ES-I3 (cell line): ENCODE results near the gene KIAA0513.
"Not testable (repeated sequence)": the region's sequence is repeated elsewhere in the genome, so short reads cannot be mapped to it uniquely, and the experiment has no call there.

ENCODE experiments used
- H3K36me3 ChIP-seq: 2 replicates; pipeline ENCODE4 v1.6.1; 2013; ENCODE audit warnings: mild to moderate bottlenecking, low read length, control low read depth, moderate library complexity; ENCODE audit not compliant: insufficient read depth
- H3K4me1 ChIP-seq: 2 replicates; pipeline ENCODE4 v1.6.1; 2013; ENCODE audit warnings: mild to moderate bottlenecking, control low read depth, low read length; ENCODE audit not compliant: insufficient read depth
- H3K9ac ChIP-seq: 2 replicates; pipeline ENCODE4 v1.6.1; 2013; ENCODE audit warnings: low read depth, mild to moderate bottlenecking, low read length, moderate library complexity
- H3K9me3 ChIP-seq: 2 replicates; pipeline ENCODE4 v1.6.1; 2013; ENCODE audit warnings: mild to moderate bottlenecking, low read length, moderate library complexity; ENCODE audit not compliant: control insufficient read depth, insufficient read depth

Gene KIAA0513

GRCh38 chr16:85046472-85046916 is 18.9 kb downstream of the KIAA0513 start:
- Histone ChIP-seq H3K4me1 (no peaks in the 10 kb centered on the region; the same call in 1 of the 2 replicates), H3K9ac (no peak overlapping the region), H3K36me3 (no peaks in the 10 kb centered on the region), H3K9me3 (no peaks in the 10 kb centered on the region)

- Histone ChIP-seq H3K9me3 (no peaks in the 10 kb centered on the region), H3K4me1 (no peaks in the 10 kb centered on the region; the same call in 1 of the 2 replicates), H3K36me3 (no peaks in the 10 kb centered on the region), H3K9ac (no peak overlapping the region)
Measured at GRCh38 chr16:85046931-85047866, 19.6 kb downstream of the KIAA0513 start.

- H3K9me3 ChIP-seq, result no peaks in the 10 kb centered on the region
Measured at GRCh38 chr16:85047867-85048455, 20.4 kb downstream of the KIAA0513 start.

GRCh38 chr16:85048921-85049562 is 21.4 kb downstream of the KIAA0513 start:
- Histone ChIP-seq H3K9me3 (no peaks in the 10 kb centered on the region), H3K36me3 (no peaks in the 10 kb centered on the region), H3K9ac (no peak overlapping the region), H3K4me1 (no peaks in the 10 kb centered on the region; the same call in 1 of the 2 replicates)

More at GRCh38 chr16:85047867-85048455, 20.4 kb downstream of the KIAA0513 start:
- H3K36me3 ChIP-seq, result no peaks in the 10 kb centered on the region
- no peaks in the 10 kb centered on the region; the same call in 1 of the 2 replicates for H3K4me1 ChIP-seq
- no peak overlapping the region for H3K9ac ChIP-seq

- H3K36me3 ChIP-seq, result no peaks in the 10 kb centered on the region
- no peaks in the 10 kb centered on the region for H3K9me3 ChIP-seq
- no peaks in the 10 kb centered on the region; the same call in 1 of the 2 replicates for H3K4me1 ChIP-seq
- H3K9ac ChIP-seq, result no peak overlapping the region
Measured at GRCh38 chr16:85049706-85050305, 22.2 kb downstream of the KIAA0513 start.

GRCh38 chr16:85051067-85051581 is 23.5 kb downstream of the KIAA0513 start:
- Histone ChIP-seq H3K9ac (no peak overlapping the region), H3K36me3 (no peaks in the 10 kb centered on the region), H3K9me3 (no peaks in the 10 kb centered on the region), H3K4me1 (no peaks in the 10 kb centered on the region; the same call in 1 of the 2 replicates)

GRCh38 chr16:85051683-85052082 is 24.1 kb downstream of the KIAA0513 start:
- Histone ChIP-seq H3K9me3 (no peaks in the 10 kb centered on the region), H3K4me1 (peaks cover 4% of the 10 kb centered on the region; the same call in 1 of the 2 replicates), H3K36me3 (no peaks in the 10 kb centered on the region), H3K9ac (no peak overlapping the region)

GRCh38 chr16:85052536-85052935 is 24.9 kb downstream of the KIAA0513 start:
- H3K36me3 ChIP-seq, result no peaks in the 10 kb centered on the region
- peaks cover 4% of the 10 kb centered on the region; the same call in 1 of the 2 replicates for H3K4me1 ChIP-seq
- no peak overlapping the region for H3K9ac ChIP-seq
- no peaks in the 10 kb centered on the region for H3K9me3 ChIP-seq

- H3K4me1 ChIP-seq, H3K9ac ChIP-seq, H3K36me3 ChIP-seq, H3K9me3 ChIP-seq: not testable (repeated sequence)
Measured at GRCh38 chr16:85054321-85054720, 26.7 kb downstream of the KIAA0513 start.

GRCh38 chr16:85054948-85055492 is 27.4 kb downstream of the KIAA0513 start:
- Histone ChIP-seq H3K36me3 (no peaks in the 10 kb centered on the region), H3K4me1 (peaks cover 4% of the 10 kb centered on the region; the same call in 1 of the 2 replicates), H3K9me3 (no peaks in the 10 kb centered on the region), H3K9ac (no peak overlapping the region)

- Histone ChIP-seq H3K9ac (no peak overlapping the region), H3K9me3 (no peaks in the 10 kb centered on the region), H3K36me3 (no peaks in the 10 kb centered on the region), H3K4me1 (peaks cover 4% of the 10 kb centered on the region; the same call in 1 of the 2 replicates)
Measured at GRCh38 chr16:85055493-85056210, 28.1 kb downstream of the KIAA0513 start.

GRCh38 chr16:85056211-85056748 is 28.7 kb downstream of the KIAA0513 start:
- Histone ChIP-seq H3K9me3 (no peaks in the 10 kb centered on the region), H3K9ac (no peak overlapping the region), H3K4me1 (0 out of 2 replicates have a peak, but pooled peaks cover 4% of the 10 kb centered on the region)

More at GRCh38 chr16:85056211-85056748, 28.7 kb downstream of the KIAA0513 start:
- no peaks in the 10 kb centered on the region for H3K36me3 ChIP-seq
